NCI-H2029 (cell line): ENCODE measurements around the gene BTN3A1.
"Not testable (repeated sequence)": the region's sequence is repeated elsewhere in the genome, so short reads cannot be mapped to it uniquely, and the experiment has no call there.

Experiments used
- DNase-seq: peaks from one replicate; lab custom pipeline; 2025; lab: John Stamatoyannopoulos, UW

The BTN3A1 gene

DNA sequence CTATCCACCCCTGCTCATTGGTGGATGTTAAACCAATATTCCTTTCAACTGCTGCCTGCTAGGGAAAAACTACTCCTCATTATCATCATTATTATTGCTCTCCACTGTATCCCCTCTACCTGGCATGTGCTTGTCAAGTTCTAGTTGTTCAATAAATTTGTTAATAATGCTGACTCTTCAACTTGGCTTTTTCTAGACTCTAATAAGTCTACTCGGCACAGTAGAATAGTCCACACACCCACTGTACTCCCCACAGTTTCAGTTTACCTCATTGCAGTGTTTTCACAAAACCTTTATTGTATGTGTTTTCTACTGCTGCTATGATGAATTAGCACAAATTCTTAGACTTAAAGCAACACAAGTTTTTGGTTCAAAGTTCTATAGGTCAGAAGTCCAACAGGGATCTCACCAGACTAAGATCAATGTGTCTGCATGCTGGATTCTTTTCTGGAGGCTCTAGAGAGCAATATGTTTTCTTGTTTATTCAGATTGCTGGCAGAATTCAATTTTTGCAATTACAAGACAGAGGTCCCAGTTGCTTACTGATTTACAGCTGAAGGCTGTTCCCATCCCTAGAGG, 13.1 kb downstream of the BTN3A1 start:
- no peak for DNase-seq

DNA sequence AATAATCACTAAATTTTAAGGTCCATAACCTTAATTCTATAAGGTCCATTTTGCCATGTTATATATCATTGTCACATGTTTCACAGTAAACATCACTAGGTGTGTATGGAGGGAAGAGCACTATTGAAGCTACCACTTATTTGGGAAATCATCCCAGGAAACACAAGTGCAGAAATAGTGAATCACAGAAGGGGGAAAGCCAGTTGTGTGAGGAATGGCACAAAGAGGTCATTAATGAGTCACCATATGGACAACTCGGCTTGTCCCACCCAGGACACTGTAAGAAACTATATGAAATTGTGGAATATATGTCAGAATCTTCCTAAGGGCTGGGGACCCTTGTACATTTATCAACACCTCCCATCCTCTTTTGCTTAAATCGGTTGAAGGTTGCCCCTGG, 13.7 kb downstream of the BTN3A1 start:
- no peak for DNase-seq

DNA sequence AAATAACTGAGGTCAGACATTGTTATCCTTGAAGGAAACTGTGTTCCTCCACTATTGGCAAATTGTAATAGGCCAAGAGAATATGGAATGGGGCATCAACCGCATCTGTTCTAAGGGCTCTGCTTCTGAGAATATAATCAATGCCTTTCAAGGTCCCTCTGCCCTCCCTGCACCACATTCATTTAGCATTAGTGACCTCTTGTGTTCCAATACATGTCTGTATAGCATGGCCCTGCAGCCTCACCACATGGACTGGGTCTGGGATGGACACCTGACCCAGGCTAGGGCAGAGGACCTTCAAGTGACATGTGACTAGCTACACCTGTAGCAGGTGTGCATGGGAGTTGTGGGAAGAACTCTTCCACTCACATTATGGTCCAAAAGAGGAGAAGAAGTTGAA, 14.2 kb downstream of the BTN3A1 start:
- DNase-seq: no peak

DNA sequence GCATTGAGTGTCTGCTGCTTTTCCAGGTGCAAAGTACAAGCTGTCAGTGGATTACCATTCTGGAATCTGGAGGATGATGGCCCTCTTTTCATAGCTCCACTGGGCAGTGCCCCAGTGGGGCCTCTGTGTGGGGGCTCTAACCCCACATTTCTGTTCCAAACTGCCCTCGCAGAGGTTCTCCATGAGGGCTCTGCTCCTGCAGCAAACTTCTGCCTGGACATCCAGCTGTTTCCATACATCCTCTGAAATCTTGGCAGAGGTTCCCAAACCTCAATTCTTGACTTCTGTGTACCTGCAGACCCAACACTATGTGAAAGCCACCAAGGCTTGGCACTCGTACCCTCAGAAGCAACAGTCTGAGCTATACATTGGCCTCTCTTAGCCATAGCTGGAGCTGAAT, 16.0 kb downstream of the BTN3A1 start:
- not testable (repeated sequence) for DNase-seq

DNA sequence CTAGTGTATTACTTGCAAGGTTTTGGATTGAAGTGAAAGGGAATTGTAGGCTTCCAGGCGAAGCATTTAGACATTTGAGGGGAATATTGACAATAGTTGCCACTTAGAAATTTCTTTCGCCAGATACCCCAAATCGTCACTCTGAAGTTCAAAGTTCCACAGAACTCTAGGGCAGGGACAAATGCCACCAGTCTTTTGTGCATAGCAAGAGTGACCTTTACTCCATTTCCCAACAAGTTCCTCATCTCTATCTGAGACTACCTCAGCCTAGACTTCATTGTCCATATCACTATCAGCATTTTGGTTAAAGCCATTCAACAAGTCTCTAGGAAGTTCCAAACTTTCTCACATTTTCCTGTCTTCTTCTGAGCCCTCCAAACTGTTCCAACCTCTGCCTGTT, 16.7 kb downstream of the BTN3A1 start:
- not testable (repeated sequence) for DNase-seq

DNA sequence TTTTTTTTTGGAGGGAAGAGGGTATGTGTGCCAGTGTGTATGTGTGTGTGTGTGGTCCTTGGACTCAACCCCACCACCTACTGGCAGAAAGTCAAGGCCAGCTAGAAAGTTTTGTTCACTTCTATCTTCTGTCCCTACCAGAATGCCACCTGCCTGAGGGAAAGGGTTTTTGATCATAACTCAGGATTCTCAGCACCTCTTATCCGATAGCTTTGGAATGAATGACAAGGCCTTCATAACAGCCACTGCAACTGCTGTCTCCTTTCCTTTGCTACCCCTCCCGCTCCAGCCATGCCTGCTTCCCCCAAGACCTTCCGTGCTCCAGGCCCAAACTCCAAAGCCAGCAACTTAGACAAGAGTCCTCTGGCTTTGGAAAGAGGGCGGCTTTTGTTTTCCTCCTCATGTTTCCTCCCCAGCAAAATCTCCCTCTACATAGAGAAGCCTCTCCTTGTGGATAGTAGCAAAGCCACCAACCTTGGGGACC, 18.7 kb downstream of the BTN3A1 start:
- no peak for DNase-seq

DNA sequence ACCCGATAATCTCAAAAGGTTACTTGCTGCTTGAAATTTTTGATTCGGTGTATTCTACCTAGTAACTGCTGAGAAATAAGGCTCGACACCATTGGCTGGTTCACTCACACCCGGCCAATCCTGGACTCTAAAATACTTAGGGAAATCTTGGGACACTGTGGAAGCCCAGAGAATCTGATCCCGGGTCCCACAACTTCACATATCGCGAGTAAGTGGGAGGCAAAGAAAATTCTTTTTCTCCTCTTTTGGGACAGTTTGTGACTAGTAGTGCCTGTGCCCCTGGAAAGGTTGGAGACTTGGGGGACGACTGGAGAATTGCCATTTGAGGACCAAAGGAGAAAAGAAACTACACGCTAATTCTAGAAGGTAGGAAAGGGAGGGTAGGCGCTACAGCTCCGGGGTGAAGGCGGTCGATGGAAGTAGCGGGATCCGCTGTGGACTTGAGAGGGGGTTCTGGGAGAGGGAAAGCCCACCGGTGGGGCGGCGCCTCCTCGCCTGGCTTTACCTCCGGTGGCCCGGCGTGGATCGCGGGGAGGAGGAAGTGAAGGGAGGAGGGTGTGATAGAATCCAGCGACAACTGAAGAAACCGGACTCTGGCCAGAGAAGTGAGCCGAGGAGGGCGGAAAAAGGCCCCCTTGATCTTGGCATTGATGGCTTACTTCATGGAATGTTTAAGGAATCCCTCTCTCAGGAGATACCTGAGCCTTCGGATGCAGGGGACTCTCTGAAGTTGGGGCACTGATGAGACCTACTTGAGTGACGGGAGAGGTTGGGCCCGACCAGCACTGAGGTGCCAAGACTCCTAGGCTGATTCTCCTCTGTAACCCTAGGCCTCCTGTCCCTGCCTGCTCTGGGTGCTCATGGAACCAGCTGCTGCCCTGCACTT, 19.4 kb downstream of the BTN3A1 start:
- DNase-seq: peak; percentile 80

DNA sequence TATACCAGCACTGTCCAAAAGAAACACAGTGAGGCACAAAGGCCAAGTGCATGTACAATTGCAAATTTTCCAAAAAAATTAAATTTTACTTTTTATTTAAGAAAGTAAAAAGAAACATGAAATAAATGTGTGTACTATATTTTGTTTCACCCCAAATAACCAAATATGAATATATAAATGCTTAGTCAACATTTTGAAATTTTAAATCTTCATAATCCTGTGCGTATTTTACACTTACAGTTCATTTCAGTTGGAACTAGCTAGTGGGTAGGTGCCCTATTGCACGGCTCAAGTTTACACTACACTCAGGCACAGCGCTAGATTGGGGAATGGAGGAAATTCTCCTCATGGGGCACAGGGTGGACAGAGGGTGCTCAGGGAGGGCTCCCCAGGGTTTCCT, 20.3 kb downstream of the BTN3A1 start:
- DNase-seq: no peak

DNA sequence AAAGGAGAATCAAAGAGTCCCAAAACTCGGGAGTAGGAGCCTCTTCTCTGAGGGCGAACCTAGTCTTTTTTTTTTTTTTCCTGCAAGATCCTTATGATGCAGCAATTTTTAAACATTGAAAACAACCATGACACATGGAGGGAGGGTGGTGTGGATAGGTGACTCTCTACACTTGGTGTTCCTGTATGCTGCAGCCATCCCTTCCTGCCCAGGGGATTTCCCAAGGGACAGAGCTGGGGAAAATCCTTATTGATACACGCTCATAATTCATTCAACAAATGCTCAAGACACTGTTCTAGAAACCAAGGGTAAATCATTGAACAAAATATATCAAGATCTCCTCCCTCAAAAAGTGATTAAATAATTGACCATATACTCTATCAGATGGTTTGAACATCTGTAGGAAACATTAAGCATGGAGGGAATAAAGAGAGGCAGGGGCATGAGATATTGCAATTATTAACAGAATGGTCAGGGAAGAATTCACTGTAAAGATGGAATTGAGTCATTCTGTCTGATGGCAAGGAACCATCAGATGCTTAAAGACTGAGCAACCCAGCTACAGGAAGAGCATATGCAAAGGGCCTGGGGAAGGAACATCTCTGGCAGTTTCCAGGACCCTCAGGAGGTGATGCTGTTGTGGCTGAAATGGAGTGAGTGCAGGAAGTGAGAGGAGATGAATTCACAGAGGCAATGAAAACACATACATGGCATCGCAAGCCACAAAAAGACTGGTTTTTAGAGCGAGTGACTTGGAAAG, 24.8 kb downstream of the BTN3A1 start:
- no peak for DNase-seq

DNA sequence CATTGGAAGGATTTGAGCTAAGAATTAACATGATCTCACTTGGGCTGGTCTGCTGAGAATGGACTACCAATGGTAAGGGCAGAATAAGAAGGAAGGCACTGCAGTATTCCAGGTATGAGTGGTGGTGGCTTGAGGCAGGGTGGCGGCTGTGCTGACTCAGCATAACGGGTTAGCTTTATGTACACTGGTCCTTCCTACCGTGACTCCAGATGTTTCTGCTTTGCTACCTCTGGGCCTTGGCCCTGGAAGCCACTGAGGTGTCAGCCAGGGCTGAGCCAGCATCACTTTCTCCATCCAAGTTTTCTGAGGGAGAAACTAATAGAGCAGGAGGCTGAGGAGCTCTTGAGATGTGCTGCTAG, 25.4 kb downstream of the BTN3A1 start:
- DNase-seq: no peak

DNA sequence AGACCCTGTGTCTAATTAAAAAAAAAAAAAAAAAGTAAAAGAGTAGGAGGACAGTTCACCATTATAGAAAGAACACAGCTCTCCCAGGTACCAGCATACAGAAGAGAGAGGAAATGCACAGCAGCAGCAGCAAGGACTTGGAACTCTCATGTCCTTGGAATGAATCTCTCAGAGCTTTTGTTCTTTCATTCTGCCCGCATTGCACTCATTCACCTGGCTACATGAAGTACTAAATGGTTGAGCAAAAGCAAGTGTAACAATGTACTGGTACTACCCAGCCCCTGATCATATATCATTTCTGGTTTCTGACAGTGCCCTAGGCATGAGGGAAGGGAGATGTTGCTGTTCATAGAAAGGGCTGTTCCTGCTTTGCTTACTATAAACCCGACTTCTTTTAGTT, 26.1 kb downstream of the BTN3A1 start:
- no peak for DNase-seq

DNA sequence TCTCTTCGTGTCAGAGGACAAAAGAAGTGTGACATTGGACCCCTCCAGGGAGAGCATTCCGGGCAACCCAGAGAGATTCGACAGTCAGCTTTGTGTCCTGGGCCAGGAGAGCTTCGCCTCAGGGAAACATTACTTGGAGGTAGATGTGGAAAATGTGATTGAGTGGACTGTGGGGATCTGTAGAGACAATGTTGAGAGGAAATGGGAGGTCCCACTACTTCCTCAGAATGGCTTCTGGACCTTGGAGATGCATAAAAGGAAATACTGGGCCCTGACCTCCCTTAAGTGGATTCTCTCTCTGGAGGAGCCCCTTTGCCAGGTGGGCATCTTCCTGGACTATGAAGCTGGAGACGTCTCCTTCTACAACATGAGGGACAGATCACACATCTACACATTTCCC, 28.7 kb downstream of the BTN3A1 start:
- DNase-seq: no peak

DNA sequence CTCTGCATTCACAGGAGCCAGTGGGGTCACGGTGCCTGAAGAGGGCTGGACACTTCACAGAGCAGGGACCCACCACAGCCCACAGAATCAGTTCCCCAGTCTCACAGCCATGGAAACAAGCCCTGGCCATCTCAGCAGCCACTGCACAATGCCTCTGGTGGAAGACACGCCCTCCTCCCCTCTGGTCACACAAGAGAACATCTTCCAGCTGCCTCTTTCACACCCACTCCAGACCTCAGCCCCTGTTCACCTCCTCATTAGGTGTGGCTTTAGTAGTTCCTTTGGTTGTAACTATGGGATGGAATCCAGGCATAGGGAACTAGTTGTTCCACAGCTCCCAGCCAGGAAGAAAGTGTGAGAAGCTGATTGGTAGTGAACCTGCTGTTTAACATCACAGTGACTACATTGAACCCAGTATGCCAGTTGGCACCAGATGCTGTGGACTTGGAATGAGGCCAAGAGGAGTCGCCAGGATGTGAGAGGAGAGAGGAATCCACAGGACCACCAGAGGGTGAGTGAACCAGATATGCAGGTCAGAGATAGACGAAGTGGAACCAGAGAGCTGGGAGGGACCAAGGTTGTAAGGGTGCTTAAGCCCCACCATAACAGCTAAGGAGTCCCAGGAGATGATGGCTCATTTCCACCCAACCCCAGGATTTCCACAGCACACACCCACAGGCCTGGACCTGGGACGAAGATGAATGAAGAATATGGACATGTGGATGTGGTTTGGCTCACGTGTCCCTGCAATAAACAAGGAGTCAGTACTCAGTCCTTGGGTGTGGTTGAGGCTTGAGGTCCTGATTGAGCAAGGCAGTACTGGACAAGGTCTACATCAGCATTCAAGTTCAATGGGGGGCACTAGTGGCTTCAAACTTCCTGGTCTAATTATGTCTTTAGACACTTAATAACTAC, 29.4 kb downstream of the BTN3A1 start:
- peak; percentile 15 for DNase-seq

DNA sequence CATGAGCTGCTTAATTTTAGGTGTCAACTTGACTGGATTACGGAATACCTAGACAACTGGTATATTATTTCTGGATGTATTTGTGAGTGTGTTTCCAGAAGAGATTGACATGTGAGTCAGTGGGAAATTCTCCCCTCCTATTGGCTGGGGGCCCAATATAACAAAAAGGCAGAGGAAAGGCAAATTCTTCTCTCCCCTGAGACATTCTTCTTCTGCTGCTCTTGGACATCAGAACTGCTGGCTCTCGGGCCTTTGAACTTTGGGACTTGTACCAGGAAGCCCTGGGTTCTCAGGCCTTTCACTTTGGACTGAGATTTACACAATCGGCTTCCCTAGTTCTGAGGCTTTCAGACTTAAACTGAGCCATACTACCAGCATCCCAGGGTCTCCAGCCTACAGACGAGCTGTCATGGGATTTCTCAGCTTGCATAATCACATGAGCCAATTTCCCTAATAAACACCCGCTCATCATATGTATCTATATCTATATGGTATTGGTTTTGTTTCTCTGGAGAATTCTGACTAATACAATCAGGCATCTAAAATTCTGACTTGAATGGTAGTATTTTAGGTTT, 30.6 kb downstream of the BTN3A1 start:
- DNase-seq: no peak

DNA sequence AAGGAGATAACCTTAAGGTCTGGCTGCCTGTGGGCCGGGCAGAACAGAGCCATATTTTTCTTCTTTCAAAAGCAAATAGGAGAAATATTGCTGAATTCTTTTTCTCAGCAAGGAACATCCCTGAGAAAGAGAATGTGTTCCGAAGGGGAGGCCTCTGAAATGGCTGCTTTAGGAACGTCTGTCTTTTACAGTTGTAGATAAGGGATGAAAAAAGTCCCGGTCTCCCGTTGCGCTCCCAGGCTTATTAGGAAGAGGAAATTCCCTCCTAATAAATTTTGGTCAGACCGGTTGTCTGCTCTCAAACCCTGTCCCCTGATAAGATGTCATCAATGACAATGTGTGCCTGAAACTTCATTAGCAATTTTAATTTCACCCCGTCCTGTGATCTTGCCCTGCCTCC, 31.6 kb downstream of the BTN3A1 start:
- DNase-seq: not testable (repeated sequence)

DNA sequence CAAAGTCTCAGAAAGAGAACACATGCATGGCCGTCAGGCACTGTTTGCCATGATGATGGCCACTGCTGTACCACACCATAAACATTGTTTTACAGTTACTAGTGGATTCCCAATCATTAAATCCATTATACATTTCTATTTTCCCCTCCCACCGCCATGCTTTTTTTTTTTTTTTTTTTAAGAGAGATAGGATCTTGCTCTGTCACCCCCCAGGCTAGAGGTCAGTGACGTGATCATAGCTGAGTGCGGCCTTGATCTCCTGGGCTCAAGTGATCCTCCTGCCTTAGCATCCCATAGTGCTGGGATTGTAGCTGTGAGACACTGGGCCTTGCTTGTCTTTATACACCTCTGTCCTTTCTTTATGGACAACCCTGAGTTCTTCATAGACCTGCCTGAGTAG, 33.9 kb downstream of the BTN3A1 start:
- DNase-seq: no peak

DNA sequence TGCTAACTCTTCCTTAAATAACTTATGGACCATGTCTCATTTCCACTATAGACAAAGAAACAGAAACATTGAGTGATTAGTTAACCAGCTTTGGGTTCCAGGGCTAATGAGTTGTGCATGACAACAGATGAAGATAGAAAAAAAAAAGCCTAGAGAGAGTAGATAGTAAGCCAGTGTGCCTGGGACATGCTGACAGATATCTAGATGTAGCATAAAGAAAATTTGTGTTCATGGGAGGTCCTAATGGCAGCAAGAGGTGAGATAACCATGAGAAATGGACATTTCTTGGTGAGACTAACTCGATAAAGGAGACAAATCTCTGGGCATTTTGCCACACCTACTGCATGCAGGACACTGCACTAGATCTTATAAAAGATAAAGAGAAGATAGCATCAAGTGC, 35.5 kb downstream of the BTN3A1 start:
- no peak for DNase-seq

DNA sequence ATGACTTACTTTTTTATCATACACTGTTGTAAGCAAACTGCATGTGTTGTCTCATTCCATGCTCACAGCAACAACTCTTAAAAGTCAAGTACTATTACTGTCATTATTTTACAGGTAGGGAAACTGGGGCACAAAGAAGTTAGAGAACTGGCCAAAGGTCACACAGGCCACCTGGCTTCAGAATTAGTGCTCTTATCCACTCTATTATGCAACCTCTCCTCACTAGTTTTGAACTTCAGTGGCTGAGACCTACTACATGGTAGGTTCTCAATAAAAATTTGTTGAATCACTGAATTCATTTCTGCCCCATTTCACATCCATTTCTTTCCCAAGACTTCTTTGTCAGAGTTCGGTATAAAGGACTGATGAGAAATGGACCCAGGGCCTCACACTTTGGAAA, 35.9 kb downstream of the BTN3A1 start:
- DNase-seq: no peak

DNA sequence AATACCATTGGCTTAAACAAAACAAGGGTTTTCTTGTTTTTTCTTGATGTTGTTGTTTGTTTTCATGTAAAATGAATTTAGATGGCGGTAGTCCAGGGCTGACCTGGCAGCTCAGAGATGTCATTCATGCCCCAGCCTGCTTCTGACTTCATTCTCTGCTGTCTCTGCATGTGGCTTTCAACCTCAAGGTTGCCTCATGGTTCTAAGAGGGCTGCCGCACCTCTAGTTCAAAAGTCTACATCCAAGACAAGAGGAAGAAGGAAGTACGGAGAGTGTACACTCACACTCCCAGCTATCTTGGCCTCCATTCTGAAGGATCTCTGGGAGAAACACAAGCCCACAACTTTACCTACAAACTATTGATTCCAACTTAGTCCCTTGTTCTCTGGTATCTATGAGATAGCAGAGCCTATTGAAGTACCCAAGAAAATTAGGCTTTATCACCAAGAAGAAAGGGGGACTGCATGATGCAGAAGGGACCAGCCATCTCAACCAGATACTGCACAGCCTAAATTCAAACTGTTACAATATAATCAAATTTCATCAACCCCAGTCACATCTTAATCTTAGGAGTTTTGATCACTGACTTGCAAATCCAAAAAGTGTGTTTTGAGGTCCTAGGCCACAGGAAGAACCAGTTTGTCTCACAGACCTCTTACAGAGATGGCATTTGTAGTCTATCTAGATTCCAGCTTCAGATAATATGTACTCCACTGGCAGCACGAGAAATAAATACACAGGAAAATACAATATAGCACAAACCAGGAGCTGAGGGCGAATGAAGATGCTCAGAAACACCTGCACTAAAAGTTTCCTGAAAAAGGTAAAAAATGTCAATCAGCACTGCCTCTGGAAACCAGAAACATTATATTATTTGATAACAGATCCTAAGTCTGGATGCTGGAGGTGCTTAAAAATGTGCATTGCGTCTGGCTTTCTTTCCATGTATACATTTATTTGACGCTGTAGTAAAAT, 37.4 kb downstream of the BTN3A1 start:
- no peak for DNase-seq

DNA sequence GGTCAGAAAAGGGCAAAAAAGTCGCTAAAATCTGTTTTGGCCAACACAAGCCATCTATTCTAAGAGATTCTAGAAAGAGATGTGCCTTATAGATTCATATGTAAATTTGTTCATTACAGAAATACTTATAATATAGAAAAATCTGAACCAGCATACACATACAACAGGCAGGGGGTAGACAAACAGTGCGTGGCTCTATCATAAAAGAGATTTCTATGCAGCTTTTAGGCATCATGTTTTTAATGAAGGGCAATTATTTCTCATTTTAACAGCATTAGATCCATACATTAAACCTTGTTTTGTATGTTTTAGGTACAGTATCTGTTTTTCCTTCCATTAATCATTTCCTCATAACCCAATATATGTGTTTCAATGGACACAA, 38.9 kb downstream of the BTN3A1 start:
- no peak for DNase-seq
